Measurements from ENCODE around the gene CCL22.
"Not testable (repeated sequence)": the region's sequence is repeated elsewhere in the genome, so short reads cannot be mapped to it uniquely, and the experiment has no call there.

Gene CCL22

GRCh38 chr16:57373117-57373947 is 14.7 kb downstream of the CCL22 start:
- no peak for DNase-seq (ENCODE audit: extremely low spot score, insufficient read length, low read depth)
- peak; percentile 12 for FAIRE-seq

DNA sequence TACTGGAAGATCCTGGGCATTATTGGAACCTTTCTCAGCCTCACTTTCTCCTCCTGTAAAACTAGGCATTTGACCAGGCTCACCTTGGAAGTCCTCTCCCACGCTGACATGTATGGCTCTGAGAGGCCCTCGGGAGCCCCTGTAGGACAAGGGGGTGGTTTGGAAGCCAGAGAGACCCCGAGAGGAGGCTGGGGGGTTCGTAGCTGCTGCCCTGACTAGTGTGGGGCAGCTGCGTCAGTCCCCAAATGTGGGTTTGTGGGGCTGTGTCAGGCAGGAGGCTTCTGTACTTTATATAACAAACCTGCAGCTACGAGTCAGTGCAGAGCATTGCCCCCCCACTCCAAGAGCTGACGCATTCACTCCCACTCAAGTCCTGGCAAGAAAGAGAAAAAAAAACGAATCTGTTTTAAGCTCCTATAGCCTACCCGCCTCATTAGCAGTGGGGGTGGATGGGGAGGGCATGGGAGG is 15.5 kb downstream of the CCL22 start:
- no peak for FAIRE-seq
- no peak for DNase-seq (ENCODE audit: extremely low spot score, insufficient read length, low read depth)

DNA sequence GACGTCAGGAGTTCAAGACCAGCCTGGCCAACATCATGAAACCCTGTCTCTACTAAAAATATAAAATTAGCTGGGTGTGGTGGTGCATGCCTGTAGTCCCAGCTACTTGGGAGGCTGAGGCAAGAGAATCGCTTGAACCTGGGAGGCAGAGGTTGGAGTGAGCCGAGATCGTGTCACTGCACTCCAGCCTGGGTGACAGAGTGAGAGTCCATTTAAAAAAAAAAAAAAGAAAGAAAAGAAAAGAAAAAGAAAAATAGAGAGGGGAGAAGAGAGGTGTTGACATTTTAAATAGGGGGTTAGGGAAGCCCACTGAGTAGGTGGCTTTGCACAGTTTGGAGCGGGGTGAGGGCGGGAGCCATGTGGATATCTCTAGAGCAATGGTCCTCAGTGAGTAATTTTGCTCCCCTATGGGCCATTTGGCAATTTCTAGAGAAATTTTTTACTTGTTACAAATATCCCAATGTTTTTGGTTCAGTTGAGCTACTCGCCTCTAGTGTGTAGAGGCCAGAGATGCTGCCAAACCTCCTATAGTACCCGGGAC is 16.4 kb downstream of the CCL22 start:
- not testable (repeated sequence) for DNase-seq (ENCODE audit: extremely low spot score, insufficient read length, low read depth); FAIRE-seq

DNA sequence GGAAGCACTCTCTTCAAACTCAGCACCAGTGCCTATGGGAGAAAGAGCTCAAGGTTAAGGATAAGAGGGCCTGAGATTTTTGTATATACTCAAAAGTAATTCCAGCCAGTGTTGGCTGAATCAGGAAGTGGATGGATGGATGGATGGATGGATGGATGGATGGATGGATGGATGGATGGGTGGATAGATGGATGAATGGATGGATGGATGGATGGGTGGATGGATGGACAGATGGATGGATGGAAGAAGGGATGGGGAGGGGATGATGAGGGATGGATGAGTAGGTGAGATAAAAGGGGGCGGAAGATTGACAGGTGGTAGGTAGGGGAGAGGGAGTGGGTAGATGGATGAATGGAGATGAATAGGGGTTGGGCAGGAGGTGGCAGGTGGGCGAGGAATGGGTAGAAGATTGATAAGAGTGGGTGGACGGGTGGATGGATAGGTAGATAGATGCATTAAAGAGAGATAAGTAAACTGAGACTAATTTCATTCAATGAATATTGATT is 17.8 kb downstream of the CCL22 start:
- DNase-seq (ENCODE audit: extremely low spot score, insufficient read length, low read depth) (no peak), FAIRE-seq (no peak)

DNA sequence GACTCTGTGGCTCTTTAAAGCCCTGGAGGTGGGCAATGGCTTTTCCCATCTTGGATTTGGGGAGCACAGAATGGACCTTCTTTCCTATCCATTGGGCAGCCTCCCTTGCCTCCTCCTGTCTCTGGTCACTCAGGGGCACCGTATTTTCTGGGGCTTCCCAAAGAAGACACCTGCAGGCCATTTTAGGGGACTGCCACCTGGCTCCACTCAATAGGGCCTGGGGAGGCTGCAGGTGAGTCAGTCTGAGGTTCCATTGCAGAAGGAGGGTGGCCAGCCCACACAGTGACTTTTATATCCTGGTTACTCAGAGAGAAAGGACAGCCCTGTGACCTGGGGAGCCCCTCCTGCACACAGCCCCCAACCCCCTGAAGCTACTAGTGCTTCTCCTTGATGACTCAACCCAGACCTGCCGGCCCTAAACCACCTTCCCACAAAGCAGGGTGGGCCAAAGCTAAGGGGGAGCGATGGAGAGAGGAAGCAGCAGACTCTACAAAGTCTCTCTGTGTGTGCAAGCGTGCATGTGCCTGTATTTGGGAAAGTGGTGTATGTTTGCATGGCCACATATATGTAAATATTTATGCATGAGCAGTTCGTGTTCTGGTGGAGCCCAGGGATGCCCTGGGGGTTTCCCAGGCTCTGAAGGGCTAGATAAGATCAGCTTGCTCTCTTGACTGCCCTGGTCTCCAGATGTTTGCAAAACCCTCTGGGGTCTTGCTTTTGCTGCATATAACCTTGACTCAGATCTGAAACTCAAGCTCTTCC is 18.7 kb downstream of the CCL22 start:
- FAIRE-seq (peak; percentile 94), DNase-seq (ENCODE audit: extremely low spot score, insufficient read length, low read depth) (peak; percentile 49)

DNA sequence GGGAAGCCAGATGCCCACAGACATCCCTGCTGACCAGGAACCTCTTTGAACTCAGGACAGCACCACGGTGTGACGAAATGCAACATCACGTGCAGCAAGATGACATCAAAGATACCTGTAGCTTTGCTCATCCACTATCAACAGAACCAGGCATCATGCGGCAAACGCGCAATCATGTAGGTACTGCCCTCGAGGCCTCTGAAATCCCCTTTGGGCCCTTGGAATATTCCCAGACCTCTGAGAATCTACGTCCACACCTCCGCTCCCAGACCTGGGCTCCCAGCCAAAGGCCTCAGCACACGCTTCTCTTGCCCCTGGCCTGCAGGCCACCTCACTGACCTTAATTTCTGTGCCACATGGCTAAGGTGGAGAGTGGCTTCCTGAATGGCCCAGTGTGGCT is 21.0 kb downstream of the CCL22 start:
- DNase-seq (ENCODE audit: extremely low spot score, insufficient read length, low read depth) (no peak), FAIRE-seq (no peak)

- peak; percentile 33 for FAIRE-seq
- no peak for DNase-seq (ENCODE audit: extremely low spot score, insufficient read length, low read depth)
Observed at GRCh38 chr16:57380671-57381462, 22.3 kb downstream of the CCL22 start.

DNA sequence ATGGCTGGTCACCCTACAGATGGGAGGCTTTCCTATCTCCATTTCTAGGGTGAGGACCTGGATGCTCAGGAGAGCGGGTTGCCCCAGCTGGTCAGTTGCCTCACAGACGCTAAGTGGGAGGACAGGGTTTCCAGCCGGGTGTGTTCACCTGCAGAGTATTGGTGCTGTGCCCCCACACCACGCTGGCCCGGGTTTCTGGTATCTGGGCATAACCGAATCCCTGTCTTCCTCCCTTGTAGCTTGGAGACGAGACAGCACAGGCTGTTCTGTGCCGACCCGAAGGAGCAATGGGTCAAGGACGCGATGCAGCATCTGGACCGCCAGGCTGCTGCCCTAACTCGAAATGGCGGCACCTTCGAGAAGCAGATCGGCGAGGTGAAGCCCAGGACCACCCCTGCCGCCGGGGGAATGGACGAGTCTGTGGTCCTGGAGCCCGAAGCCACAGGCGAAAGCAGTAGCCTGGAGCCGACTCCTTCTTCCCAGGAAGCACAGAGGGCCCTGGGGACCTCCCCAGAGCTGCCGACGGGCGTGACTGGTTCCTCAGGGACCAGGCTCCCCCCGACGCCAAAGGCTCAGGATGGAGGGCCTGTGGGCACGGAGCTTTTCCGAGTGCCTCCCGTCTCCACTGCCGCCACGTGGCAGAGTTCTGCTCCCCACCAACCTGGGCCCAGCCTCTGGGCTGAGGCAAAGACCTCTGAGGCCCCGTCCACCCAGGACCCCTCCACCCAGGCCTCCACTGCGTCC is 23.4 kb downstream of the CCL22 start:
- no peak for FAIRE-seq
- DNase-seq (ENCODE audit: extremely low spot score, insufficient read length, low read depth), result no peak

DNA sequence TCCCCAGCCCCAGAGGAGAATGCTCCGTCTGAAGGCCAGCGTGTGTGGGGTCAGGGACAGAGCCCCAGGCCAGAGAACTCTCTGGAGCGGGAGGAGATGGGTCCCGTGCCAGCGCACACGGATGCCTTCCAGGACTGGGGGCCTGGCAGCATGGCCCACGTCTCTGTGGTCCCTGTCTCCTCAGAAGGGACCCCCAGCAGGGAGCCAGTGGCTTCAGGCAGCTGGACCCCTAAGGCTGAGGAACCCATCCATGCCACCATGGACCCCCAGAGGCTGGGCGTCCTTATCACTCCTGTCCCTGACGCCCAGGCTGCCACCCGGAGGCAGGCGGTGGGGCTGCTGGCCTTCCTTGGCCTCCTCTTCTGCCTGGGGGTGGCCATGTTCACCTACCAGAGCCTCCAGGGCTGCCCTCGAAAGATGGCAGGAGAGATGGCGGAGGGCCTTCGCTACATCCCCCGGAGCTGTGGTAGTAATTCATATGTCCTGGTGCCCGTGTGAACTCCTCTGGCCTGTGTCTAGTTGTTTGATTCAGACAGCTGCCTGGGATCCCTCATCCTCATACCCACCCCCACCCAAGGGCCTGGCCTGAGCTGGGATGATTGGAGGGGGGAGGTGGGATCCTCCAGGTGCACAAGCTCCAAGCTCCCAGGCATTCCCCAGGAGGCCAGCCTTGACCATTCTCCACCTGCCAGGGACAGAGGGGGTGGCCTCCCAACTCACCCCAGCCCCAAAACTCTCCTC is 24.1 kb downstream of the CCL22 start:
- FAIRE-seq (no peak), DNase-seq (ENCODE audit: extremely low spot score, insufficient read length, low read depth) (no peak)

DNA sequence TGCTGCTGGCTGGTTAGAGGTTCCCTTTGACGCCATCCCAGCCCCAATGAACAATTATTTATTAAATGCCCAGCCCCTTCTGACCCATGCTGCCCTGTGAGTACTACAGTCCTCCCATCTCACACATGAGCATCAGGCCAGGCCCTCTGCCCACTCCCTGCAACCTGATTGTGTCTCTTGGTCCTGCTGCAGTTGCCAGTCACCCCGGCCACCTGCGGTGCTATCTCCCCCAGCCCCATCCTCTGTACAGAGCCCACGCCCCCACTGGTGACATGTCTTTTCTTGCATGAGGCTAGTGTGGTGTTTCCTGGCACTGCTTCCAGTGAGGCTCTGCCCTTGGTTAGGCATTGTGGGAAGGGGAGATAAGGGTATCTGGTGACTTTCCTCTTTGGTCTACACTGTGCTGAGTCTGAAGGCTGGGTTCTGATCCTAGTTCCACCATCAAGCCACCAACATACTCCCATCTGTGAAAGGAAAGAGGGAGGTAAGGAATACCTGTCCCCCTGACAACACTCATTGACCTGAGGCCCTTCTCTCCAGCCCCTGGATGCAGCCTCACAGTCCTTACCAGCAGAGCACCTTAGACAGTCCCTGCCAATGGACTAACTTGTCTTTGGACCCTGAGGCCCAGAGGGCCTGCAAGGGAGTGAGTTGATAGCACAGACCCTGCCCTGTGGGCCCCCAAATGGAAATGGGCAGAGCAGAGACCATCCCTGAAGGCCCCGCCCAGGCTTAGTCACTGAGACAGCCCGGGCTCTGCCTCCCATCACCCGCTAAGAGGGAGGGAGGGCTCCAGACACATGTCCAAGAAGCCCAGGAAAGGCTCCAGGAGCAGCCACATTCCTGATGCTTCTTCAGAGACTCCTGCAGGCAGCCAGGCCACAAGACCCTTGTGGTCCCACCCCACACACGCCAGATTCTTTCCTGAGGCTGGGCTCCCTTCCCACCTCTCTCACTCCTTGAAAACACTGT is 25.0 kb downstream of the CCL22 start:
- FAIRE-seq, result no peak
- DNase-seq (ENCODE audit: extremely low spot score, insufficient read length, low read depth), result no peak

DNA sequence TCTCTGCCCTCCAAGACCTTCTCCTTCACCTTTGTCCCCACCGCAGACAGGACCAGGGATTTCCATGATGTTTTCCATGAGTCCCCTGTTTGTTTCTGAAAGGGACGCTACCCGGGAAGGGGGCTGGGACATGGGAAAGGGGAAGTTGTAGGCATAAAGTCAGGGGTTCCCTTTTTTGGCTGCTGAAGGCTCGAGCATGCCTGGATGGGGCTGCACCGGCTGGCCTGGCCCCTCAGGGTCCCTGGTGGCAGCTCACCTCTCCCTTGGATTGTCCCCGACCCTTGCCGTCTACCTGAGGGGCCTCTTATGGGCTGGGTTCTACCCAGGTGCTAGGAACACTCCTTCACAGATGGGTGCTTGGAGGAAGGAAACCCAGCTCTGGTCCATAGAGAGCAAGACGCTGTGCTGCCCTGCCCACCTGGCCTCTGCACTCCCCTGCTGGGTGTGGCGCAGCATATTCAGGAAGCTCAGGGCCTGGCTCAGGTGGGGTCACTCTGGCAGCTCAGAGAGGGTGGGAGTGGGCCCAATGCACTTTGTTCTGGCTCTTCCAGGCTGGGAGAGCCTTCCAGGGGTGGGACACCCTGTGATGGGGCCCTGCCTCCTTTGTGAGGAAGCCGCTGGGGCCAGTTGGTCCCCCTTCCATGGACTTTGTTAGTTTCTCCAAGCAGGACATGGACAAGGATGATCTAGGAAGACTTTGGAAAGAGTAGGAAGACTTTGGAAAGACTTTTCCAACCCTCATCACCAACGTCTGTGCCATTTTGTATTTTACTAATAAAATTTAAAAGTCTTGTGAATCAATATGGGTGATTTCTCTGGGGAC is 25.9 kb downstream of the CCL22 start:
- DNase-seq (ENCODE audit: extremely low spot score, insufficient read length, low read depth) (no peak), FAIRE-seq (no peak)

DNA sequence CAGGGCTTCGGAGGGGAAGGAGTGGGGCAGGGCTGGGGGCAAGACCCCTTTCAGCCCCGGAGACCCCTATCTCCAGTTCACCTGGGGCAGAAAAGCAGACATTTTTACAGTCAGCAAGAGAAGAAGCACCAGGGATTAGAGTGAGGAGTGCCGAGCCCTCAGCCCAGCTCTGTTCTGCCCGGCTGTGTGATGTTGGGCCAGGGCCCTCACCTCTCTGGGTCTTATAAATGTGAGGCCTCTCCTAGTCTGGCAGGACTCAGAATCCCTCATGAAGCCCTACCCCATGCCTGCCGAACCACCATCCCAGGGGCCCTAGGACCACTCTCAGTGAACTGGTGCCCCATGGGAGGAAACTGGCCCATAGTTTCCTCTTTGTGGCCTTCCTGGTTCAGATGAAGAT is 26.5 kb downstream of the CCL22 start:
- no peak for DNase-seq (ENCODE audit: extremely low spot score, insufficient read length, low read depth)
- no peak for FAIRE-seq

DNA sequence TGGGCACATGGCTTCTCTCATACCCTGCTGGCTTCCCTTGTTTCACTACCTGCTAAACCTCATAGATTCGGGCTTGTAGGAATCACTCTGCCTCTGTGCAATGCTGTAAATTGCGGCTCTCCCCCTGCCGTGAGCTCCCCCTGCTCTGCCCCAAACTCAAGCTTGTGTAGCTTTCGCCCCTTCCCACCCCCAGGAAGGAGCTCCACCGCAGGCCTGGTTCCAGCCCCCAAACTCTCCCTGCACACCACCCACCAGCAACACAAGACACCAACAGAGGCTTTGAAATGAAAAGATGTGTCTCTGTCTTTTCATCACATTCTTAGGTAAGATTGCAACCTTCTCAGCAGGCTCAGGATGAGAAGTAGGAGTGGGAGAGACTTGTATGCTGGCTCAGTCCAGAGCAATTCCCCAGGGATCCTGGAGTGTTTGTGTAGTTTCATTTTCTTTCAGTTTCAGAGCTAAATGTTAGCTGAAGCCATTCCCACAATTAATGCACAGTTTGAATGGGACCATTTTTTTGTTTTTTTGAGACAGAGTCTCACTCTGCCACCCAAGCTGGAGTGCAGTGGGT is 27.9 kb downstream of the CCL22 start:
- DNase-seq (ENCODE audit: extremely low spot score, insufficient read length, low read depth) (no peak), FAIRE-seq (no peak)

- DNase-seq (ENCODE audit: extremely low spot score, insufficient read length, low read depth) (no peak), FAIRE-seq (no peak)
Observed at GRCh38 chr16:57387598-57388354, 29.2 kb downstream of the CCL22 start.

GRCh38 chr16:57388359-57389086 is 29.9 kb downstream of the CCL22 start:
- DNase-seq (ENCODE audit: extremely low spot score, insufficient read length, low read depth), result no peak
- FAIRE-seq, result peak; percentile 77

All from GM18507 (cell line).